Brain microvascular endothelial cell (primary cell): ENCODE measurements around the gene POLE.

Experiments
- DNase-seq: peaks from one replicate; pipeline ENCODE4 v3.0.0-alpha.2; 2020
- H3K27ac ChIP-seq: fragments of 250-450 bp; sonication (Bioruptor Pico); 2 replicates; pipeline ENCODE4 v1.5.1; 2020; ENCODE audit warnings: mild to moderate bottlenecking, moderate library complexity
- H3K27me3 ChIP-seq: fragments of 250-450 bp; sonication (Bioruptor Pico); replicated peaks from 2 replicates; pipeline ENCODE4 v1.5.1; 2020; ENCODE audit warnings: mild to moderate bottlenecking
- H3K36me3 ChIP-seq: fragments of 250-450 bp; sonication (Bioruptor Pico); replicated peaks from 2 replicates; pipeline ENCODE4 v1.5.1; 2020; ENCODE audit warnings: mild to moderate bottlenecking
- H3K4me3 ChIP-seq: 2 replicates; pipeline ENCODE4 v1.5.1; 2011; ENCODE audit warnings: low read depth, mild to moderate bottlenecking, control low read depth, low read length, moderate library complexity
- CTCF ChIP-seq: IDR thresholded peaks from 2 replicates; pipeline ENCODE4 v1.5.1; 2011; ENCODE audit warnings: low read depth, mild to moderate bottlenecking, moderate library complexity, low read length, control low read depth, inconsistent platforms; ENCODE audit errors: missing control alignments
- in situ Hi-C: cut with HindIII; loops from 2 replicates; pipeline ENCODE4 v1.10.0; 2017; ENCODE audit warnings: low sequenced_read_pairs, low pct_ligation_motif_present

Gene POLE

GRCh38 chr12:132719954-132720324 lies 32.8 kb upstream of the POLE start:
- DNase-seq, result no peak
- in situ Hi-C loops, result no loop called here
- Histone ChIP-seq H3K36me3 (peaks cover 62% of the 10 kb centered on the region), H3K4me3 (no peak overlapping the region), H3K27ac (no peak overlapping the region), H3K27me3 (no peaks in the 10 kb centered on the region)
- TF ChIP-seq CTCF, result no peak

- Histone ChIP-seq H3K36me3 (peaks cover 59% of the 10 kb centered on the region), H3K27me3 (no peaks in the 10 kb centered on the region), H3K4me3 (no peak overlapping the region), H3K27ac (no peak overlapping the region)
- DNase-seq, result no peak
- in situ Hi-C loops, result no loop called here
- TF ChIP-seq CTCF, result no peak
Measured at GRCh38 chr12:132719141-132719953, 32.2 kb upstream of the POLE start.

- no peak overlapping the region for H3K27ac ChIP-seq
- in situ Hi-C loops, result no loop called here
- TF ChIP-seq CTCF, result no peak
- H3K36me3 ChIP-seq, result peaks cover 53% of the 10 kb centered on the region
- no peak for DNase-seq
- no peak overlapping the region for H3K4me3 ChIP-seq
- no peaks in the 10 kb centered on the region for H3K27me3 ChIP-seq
Measured at GRCh38 chr12:132718644-132719043, 31.5 kb upstream of the POLE start.

- peaks cover 46% of the 10 kb centered on the region for H3K36me3 ChIP-seq
- no peak for DNase-seq
Measured at GRCh38 chr12:132717531-132718387, 30.6 kb upstream of the POLE start.

GRCh38 chr12:132717011-132717410 lies 29.9 kb upstream of the POLE start:
- Histone ChIP-seq H3K36me3 (peaks cover 40% of the 10 kb centered on the region), H3K27ac (no peak overlapping the region), H3K4me3 (no peak overlapping the region), H3K27me3 (no peaks in the 10 kb centered on the region)
- TF ChIP-seq CTCF, result no peak
- no peak for DNase-seq
- in situ Hi-C loops, result no loop called here

More at GRCh38 chr12:132717531-132718387, 30.6 kb upstream of the POLE start:
- no peak for TF ChIP-seq CTCF
- Histone ChIP-seq H3K27ac (no peak overlapping the region), H3K27me3 (no peaks in the 10 kb centered on the region), H3K4me3 (no peak overlapping the region)
- in situ Hi-C loops, result no loop called here
